Middle frontal gyrus (tissue), 1 donor: ENCODE measurements around the gene RBP7.
"Not testable (repeated sequence)": the region's sequence is repeated elsewhere in the genome, so short reads cannot be mapped to it uniquely, and the experiment has no call there.

Experiments
- DNase-seq: peaks from one replicate; pipeline ENCODE4 v3.0.0-alpha.2; 2015; ENCODE audit warnings: low spot score; ENCODE audit errors: extremely low spot score

RBP7 gene

GRCh38 chr1:10028956-10029500, 32.0 kb downstream of the RBP7 start:
- not testable (repeated sequence) for DNase-seq

DNA sequence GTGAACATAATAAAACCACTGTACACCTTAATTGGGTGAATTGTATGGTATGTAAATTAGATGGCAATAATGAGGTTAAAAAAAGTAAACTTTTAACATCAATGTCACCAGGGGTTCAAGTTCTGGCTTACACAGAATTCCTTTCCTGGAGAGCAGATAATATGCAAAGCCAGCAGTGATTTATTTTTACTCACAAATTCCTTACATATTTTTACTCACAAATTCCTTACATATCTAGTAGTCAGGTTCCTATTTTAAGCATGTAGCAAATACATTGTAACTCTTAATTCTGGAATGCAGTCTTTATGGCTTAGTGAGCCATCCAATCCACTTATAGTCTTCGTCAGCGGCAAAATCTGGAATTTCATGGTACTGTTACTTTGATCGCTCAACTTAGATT, 34.4 kb downstream of the RBP7 start:
- DNase-seq, result no peak

DNA sequence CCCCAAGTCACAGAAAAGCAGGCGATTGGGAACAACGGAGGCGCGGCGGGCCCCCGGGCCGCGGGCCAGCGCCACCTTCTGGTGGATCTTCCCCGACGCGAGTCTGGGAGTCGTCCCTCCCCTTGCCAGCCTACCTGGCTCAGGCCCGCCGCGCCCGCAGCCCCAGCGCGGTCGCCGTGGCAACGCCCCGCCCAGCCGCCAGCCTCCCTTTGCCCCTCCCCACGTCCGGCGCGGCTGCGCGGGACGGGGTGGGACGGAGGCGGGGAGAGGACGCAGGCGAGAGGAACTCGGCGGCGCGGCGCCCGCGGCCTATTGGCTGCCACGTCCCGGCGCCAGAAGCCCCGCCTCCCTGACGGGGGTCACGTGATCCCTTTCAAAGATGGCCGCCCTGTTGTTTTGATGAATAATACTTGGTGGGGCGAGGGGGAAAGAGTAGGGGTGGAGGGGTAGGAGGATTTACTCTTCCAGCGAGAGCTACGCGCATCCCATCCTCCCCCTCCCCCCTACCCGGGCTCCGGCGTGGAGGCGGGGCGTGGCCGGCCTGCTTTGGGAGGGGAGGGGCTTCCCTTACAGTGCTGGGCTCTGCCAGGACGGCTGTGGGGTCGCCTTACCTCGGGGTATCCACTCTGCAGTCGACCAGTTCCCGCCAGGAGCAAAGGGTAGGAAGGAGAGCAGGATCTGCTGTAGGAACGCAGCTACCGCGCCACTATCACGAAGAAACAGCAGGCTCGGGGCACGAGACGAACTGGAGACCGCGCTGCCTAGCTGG, 35.7 kb downstream of the RBP7 start, which contains the start of gene UBE4B:
Gene UBE4B, plus strand, starts transcription at position 369 of the 769 bp plus-strand sequence. CDS start 713 bp downstream, outside the sequence.
- DNase-seq, result peak; percentile 97

DNA sequence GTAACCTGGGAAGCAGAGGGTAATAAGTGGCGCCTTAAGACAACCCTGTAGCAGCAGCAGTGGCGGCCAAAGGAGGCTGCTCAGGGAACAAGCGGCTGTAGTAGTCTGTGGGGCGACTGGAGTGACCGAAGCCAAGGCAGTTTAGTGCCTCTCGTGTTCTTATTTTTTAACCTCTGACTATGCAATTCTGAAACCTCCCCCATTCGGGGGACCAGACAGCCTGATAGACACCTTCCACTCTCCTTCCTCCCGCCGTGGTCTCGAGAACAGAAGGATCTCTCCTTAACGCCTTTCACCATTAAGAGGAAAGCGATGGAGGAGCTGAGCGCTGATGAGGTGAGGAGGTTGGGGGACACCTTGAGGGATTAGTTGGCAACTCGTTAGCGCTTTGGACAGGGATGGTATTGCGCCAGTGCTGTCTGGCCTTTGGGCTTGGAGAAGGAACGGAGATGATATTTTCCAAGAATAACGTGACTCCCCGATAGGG, 36.4 kb downstream of the RBP7 start:
- DNase-seq, result no peak

- no peak for DNase-seq
Observed at GRCh38 chr1:10042746-10043145, 45.7 kb downstream of the RBP7 start.

GRCh38 chr1:10045480-10046355, 48.7 kb downstream of the RBP7 start:
- DNase-seq, result no peak

DNA sequence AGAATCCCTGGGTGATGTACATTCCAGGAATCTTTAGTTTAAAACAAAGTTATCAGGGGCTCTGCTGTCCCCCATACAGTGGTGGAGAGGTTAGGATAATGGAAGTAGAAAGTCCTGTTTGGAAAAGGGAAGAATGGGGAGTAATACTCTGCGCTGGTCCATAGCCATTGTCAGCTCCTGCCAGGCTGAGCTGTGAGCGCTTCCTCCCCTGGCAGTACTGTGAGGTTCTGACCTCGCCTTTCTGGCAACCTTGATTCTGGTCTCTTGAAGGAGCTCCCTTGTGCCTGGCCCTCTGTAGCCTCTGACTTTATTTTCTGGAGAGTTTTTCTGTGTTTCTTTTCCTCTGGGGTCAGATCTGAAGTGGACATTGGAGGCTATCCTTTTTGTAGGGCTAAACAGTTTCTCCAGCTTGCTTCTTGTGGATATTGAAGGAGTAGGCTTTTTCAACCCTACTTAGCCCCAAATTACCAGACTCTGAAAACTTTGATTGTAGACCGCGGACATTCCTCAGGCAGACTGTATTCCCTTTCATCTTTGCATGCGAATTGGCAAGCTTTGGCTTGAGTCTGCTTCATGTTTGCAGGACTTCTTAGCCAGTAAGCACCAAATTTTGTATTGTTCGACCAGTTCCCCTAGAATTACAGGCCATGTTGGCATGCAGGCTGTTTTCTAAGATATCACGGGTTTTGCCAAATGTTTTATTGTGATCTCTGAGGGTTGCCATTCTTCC, 49.5 kb downstream of the RBP7 start:
- no peak for DNase-seq

DNA sequence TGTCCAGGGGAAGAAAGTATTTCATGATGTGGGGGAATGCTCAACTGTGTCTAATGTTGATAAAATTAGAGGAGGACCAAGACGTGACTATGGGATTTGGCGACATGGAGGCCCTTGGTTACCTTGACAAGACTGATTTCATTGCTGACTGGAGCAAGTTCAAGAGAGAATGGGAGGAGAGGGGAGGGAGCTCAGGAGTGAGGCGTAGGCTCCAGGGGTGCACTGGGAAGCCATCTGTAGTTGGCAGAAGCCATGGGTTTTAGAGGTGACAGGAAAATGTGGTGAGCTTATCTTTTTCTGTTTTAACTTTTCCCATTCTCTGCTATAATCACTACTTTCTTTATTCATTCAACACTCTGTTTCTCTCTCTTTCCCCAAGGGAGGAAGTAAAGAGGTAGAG, 51.6 kb downstream of the RBP7 start:
- DNase-seq, result no peak

- no peak for DNase-seq
Observed at GRCh38 chr1:10050611-10051010, 53.6 kb downstream of the RBP7 start.

DNA sequence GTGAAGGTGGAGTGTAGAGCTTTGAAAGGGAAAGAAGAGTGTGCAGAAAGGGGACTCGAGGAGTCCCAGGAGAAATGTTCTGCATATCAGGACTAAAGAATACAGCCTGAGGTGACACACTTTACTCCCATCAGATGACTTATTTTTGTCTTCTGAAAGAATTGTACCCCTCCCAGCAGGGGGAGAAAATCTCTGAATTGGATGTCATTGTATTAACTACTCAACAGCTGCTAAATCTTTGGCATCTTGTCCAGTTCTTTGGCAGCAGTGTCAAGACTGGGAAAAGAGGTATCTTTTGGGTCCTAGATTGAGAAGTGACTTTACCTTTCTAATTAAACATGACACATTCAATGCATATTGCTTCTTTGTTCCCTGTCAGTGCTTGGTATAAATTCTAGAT, 54.6 kb downstream of the RBP7 start:
- no peak for DNase-seq

DNA sequence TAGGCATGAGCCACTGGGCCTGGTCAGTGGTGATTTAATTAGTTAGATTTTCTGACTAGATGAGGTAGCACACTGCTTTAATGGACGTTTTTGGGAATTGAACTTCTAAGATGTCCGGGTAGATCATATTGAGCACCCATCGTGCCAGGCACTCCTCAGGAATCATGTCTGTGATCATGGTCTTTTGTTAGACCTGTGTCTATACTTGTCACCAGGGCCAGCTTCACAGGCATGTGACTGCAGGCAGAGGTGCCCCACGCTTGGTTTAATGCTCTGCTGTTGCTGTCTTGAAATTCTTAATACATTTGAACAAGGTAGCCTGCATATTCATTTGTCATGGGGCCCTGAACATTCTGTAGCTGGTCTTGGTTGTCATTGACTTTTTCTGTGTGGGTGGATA, 55.3 kb downstream of the RBP7 start:
- DNase-seq, result no peak

DNA sequence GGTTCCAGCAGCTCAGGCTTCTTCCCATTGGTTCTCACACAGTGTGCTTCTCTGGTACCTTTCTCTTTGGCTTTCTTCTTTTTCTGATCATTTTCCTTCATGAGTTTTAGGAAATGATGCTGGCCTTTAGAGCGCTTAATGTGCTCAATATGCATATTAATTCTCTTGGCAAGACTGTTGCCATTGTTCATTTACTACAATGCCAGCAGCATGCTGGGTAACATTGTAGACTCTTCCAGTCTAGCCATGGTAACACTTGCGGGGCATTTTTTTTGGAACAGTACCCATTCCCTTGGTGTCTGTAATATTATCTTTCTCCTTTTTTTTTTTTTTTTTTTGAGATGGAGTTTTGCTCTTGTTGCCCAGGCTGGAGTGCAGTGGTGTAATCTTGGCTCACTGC, 57.4 kb downstream of the RBP7 start:
- no peak for DNase-seq

DNA sequence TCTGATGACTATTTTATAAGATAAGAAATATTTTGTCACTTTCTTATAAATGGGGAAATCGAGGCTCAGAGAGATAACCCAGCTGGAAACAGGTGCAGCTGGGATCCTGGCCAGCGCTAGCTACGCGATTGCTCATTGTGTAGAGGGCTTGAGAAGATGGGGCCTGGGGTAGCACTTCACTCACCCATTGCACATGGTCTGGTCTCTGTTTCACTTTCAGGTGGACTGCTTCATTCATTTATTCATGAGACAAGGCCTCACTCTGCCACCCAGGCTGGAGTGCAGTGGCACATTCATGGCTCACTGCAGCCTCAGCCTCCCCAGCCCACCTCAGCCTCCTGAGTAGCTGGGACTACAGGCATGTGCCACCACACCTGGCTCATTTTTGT, 59.6 kb downstream of the RBP7 start:
- no peak for DNase-seq

DNA sequence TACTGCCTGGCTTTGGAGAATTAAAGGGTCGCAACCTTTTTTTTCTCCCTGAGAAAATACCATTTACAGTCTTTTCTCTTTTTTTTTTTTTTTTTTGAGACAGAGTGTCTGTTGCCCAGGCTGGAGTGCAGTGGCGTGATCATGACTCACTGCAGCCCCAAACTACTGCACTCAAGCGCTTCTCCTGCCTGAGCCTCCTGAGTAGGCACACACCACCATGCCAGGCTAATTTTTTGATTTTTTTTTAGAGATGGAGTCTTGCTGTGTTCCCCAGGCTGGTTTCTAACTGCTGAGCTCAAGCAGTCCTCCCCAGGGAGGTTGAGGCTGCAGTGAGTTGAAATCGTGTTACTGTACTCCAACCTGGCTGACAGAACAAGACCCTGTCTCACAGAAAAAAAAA, 60.3 kb downstream of the RBP7 start:
- DNase-seq, result no peak

DNA sequence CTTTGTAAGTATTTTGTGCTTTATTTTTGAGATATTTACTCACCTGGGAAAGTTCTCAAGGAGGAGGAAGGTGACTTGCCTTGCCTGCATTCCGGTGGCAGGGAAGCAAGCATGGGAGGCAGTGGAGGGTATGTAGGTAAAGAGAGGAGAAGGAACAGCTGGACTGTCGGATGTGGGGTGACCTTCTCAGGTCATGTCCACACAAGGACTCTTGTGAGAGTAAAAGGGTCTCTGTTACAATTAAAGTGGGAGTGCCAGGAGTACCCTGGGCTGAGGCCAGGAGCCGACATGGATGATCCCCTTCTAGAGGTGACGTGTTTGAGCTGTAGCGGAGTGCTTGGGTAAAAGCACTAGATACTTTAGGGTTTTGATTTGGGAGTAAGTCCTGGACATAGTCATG, 60.8 kb downstream of the RBP7 start:
- no peak for DNase-seq

GRCh38 chr1:10059342-10059718, 62.3 kb downstream of the RBP7 start:
- DNase-seq, result no peak

GRCh38 chr1:10060311-10061100, 63.5 kb downstream of the RBP7 start:
- no peak for DNase-seq

- DNase-seq, result no peak
Observed at GRCh38 chr1:10061276-10061675, 64.2 kb downstream of the RBP7 start.

DNA sequence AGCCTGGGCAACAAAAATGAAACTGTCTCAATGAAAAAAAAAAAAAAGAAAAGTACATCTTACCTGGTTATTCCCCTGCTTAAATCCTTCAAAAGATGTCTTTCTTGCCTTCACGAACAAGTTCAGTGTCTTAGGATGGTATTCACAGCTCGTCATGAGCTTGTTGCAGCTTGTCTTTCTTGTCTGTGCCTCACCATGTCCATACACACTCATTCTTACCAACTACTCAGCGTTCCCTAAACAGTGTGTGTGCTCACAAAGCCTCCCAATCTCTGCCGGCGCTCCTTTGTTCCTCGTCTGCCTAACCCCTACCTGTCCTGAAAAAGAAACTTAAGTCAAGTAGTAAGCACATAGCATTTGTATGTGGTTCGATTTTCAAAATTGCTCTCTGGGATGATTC, 66.8 kb downstream of the RBP7 start:
- DNase-seq, result no peak
